CD14-positive monocyte (primary cell): ENCODE measurements around the gene UCP3. TPM values are rescaled to one million over a fixed set of nuclear protein-coding genes. Genes with fewer than 3 reads are reported as not detected.
A peak's percentile ranks its signal among the peaks of the same experiment; 100 is the strongest.

Experiments
- DNase-seq, 3 donors: peaks; one replicate each; pipeline ENCODE4 v3.0.0-alpha.2; 2011 to 2022
- H2AFZ ChIP-seq: 2 replicates; pipeline ENCODE4 v1.6.0; 2012; ENCODE audit warnings: mild to moderate bottlenecking, low read depth, low read length, inconsistent platforms; ENCODE audit not compliant: insufficient read depth, poor library complexity, severe bottlenecking
- H3K27ac ChIP-seq, 2 donors: 1 replicate in 1 of 2; 2 replicates in 1 of 2; pipeline ENCODE4 v1.5.1; 2012 to 2013; ENCODE audit warnings: low read length in 2 of 2, control low read depth in 1 of 2, inconsistent platforms in 1 of 2, low read depth in 1 of 2, mild to moderate bottlenecking in 1 of 2
- H3K27me3 ChIP-seq, 2 donors: one replicate each; pipeline versions ENCODE4 v1.6.0 to v1.6.1; 2011 to 2013; ENCODE audit warnings: low read length in 2 of 2; ENCODE audit not compliant: control insufficient read depth in 2 of 2, insufficient read depth in 2 of 2
- H3K36me3 ChIP-seq, 2 donors: replicated peaks in 1 of 2; 1 replicate in 1 of 2; 2 replicates in 1 of 2; pipeline versions ENCODE4 v1.5.1 to v1.6.1; 2012 to 2013; ENCODE audit warnings: low read length in 2 of 2, control low read depth in 1 of 2, inconsistent platforms in 1 of 2, mild to moderate bottlenecking in 1 of 2; ENCODE audit not compliant: insufficient read depth in 2 of 2, control insufficient read depth in 1 of 2
- H3K4me1 ChIP-seq, 2 donors: 1 replicate in 1 of 2; 2 replicates in 1 of 2; pipeline versions ENCODE4 v1.5.1 to v1.6.1; 2012 to 2013; ENCODE audit warnings: low read length in 2 of 2, control low read depth in 1 of 2, inconsistent platforms in 1 of 2, mild to moderate bottlenecking in 1 of 2, moderate library complexity in 1 of 2; ENCODE audit not compliant: insufficient read depth in 2 of 2, control insufficient read depth in 1 of 2
- H3K4me2 ChIP-seq: replicated peaks from 2 replicates; pipeline ENCODE3; 2012; ENCODE audit warnings: low read length, moderate library complexity, mild to moderate bottlenecking; ENCODE audit not compliant: poor library complexity, severe bottlenecking; ENCODE audit errors: extremely low read depth
- H3K4me3 ChIP-seq, 3 experiments: fragments of 200-600 bp in 1 of 3; sonication (generic) in 1 of 3; replicated peaks in 1 of 3; 1 replicate in 2 of 3; 2 replicates in 1 of 3; pipeline ENCODE4 v1.5.1; 2011 to 2013; ENCODE audit warnings: low read length in 3 of 3, mild to moderate bottlenecking in 3 of 3, control low read depth in 2 of 3, low read depth in 2 of 3, inconsistent platforms in 1 of 3, moderate library complexity in 1 of 3
- H3K79me2 ChIP-seq: 2 replicates; pipeline ENCODE4 v1.6.0; 2012; ENCODE audit warnings: mild to moderate bottlenecking, control low read depth, inconsistent platforms, low read length, moderate library complexity; ENCODE audit not compliant: insufficient read depth
- H3K9ac ChIP-seq: 2 replicates; pipeline ENCODE4 v1.6.0; 2017; ENCODE audit warnings: low read length, mild to moderate bottlenecking; ENCODE audit not compliant: insufficient read depth, poor library complexity, severe bottlenecking
- H3K9me3 ChIP-seq, 2 donors: replicated peaks in 1 of 2; 1 replicate in 1 of 2; 2 replicates in 1 of 2; pipeline versions ENCODE4 v1.5.1 to v1.6.1; 2012 to 2013; ENCODE audit warnings: low read length in 2 of 2, control low read depth in 1 of 2; ENCODE audit not compliant: control insufficient read depth in 1 of 2, insufficient read depth in 1 of 2
- H4K20me1 ChIP-seq: 2 replicates; pipeline ENCODE4 v1.6.0; 2012; ENCODE audit warnings: mild to moderate bottlenecking, low read length, control low read depth, moderate library complexity; ENCODE audit not compliant: insufficient read depth
- H3K27ac Mint-ChIP-seq, 7 donors: one replicate each; pipeline ENCODE4 v1.8.0; 2020; ENCODE audit warnings: mild to moderate bottlenecking in 7 of 7, mixed read lengths in 7 of 7, moderate library complexity in 6 of 7, inconsistent platforms in 2 of 7
- H3K27me3 Mint-ChIP-seq, 3 donors: one replicate each; pipeline ENCODE4 v1.8.0; 2021 to 2022; ENCODE audit warnings: low read depth in 3 of 3, mild to moderate bottlenecking in 3 of 3, mixed read lengths in 3 of 3, moderate library complexity in 3 of 3, inconsistent platforms in 1 of 3
- H3K36me3 Mint-ChIP-seq, 2 donors: one replicate each; pipeline ENCODE4 v1.8.0; 2020; ENCODE audit warnings: mixed read lengths in 2 of 2, inconsistent platforms in 1 of 2, mild to moderate bottlenecking in 1 of 2
- H3K4me1 Mint-ChIP-seq: one replicate; pipeline ENCODE4 v1.8.0; 2020; ENCODE audit warnings: mild to moderate bottlenecking, mixed read lengths
- H3K4me3 Mint-ChIP-seq, 2 donors: one replicate each; pipeline ENCODE4 v1.8.0; 2020; ENCODE audit warnings: mild to moderate bottlenecking in 2 of 2, mixed read lengths in 2 of 2, moderate library complexity in 1 of 2
- H3K9me3 Mint-ChIP-seq, 7 donors: one replicate each; pipeline ENCODE4 v1.8.0; 2020 to 2022; ENCODE audit warnings: mixed read lengths in 7 of 7, mild to moderate bottlenecking in 6 of 7, moderate library complexity in 6 of 7, inconsistent platforms in 2 of 7
- whole genome bisulfite sequencing: methylation state at CpG from one replicate; pipeline ENCODE4 v1.1.5; 2013; ENCODE audit warnings: missing lambda C conversion rate; ENCODE audit not compliant: insufficient coverage; 5-methylcytosine and 5-hydroxymethylcytosine counted together
- intact Hi-C, 2 donors: fragments of 100-400 bp; cut with micrococcal nuclease; formaldehyde crosslinking; loops; one replicate each; pipeline versions ENCODE4 v1.15.0 to v1.15.1; 2023
- polyA plus RNA-seq, 3 donors: library from polyadenylated mRNA; depleted of rRNA in 1 of 3; unstranded in 2 of 3; stranded (reverse) in 1 of 3; fragments of 300-500 nt in 2 of 3; fragments of >200 nt in 1 of 3; fragmentation: Illumina TruSeq in 2 of 3; gene quantifications; 1 replicate in 2 of 3; 2 replicates in 1 of 3; pipeline ENCODE4 v1.2.3, GENCODE V29; 2012 to 2021
- TF ChIP-seq, protein P1 (sequence below): fragments of 200-600 bp; IDR thresholded peaks from one replicate; pipeline ENCODE4 v1.8.0; 2022; ENCODE audit warnings: antibody characterized with exemption, mild to moderate bottlenecking

UCP3 gene
- polyA plus RNA-seq, 3 donors, result 3.8 TPM; not detected in 2

DNA sequence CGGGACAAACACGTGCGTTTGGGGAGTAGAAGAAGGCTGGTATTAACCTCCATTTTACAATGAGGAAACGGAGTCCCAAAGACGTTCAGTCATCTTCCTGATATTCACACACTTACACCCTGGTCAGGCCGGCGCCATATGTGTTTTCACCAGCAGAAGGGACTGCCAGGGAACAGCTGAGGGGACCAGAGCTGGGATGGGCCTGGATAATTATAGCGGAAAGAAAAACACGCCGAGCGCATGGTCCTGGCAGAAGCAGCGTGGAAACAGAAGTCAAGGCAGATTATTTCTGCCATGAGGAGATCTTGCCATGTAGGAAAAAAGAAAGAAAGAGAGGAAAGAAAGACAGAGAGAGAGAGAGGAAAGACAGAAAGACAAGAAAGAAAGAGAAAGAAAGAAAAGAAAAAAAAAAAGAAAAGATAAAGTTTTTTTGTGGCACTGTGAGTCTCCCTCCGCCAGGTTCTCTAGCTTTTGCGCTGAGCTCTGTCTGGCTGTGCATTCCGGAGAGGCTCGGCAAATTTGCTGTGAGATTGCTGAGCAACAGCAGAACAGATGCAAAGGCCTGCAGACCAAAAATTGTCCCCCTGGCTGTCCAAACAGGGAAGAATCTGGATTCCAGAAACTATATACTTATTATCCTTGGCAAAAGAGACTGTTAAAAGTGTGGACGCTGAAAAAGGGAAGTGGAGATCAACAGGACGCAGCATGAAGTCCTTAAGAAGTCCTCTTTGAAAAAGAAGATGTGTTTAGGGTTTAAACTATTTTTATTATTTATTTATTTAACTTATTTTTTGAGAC, 24.9 kb downstream of the UCP3 start:
- intact Hi-C loops, result loop anchor here (2.0 to 5.0 kb wide), 3 partner anchors 38 to 188 kb away; partner anchors contain the start of genes C2CD3 (in 1 of the 2) and PPME1 (in 1 of the 2)
- peak overlapping the region; percentile 99 to 100 for H3K4me3 Mint-ChIP-seq
- peaks cover 37% of the 10 kb centered on the region for H3K79me2 ChIP-seq
- H3K4me1 Mint-ChIP-seq, result peaks cover 46% of the 10 kb centered on the region
- WGBS, result 63% methylated on average over 11 of the region's 18 CpGs
- H2AFZ ChIP-seq, result peak overlapping the region; percentile 78
- peak overlapping the region in 2 of 3 experiments; percentile 96 to 97 for H3K4me3 ChIP-seq
- H3K9me3 ChIP-seq, result no peaks in the 10 kb centered on the region
- H3K4me1 ChIP-seq, result peaks cover 43 to 54% of the 10 kb centered on the region in 2 donors
- H3K36me3 Mint-ChIP-seq, result peaks cover 22 to 35% of the 10 kb centered on the region in 2 donors
- H3K27ac ChIP-seq, result peak overlapping the region; percentile 96 to 98
- TF ChIP-seq, protein P1, sequence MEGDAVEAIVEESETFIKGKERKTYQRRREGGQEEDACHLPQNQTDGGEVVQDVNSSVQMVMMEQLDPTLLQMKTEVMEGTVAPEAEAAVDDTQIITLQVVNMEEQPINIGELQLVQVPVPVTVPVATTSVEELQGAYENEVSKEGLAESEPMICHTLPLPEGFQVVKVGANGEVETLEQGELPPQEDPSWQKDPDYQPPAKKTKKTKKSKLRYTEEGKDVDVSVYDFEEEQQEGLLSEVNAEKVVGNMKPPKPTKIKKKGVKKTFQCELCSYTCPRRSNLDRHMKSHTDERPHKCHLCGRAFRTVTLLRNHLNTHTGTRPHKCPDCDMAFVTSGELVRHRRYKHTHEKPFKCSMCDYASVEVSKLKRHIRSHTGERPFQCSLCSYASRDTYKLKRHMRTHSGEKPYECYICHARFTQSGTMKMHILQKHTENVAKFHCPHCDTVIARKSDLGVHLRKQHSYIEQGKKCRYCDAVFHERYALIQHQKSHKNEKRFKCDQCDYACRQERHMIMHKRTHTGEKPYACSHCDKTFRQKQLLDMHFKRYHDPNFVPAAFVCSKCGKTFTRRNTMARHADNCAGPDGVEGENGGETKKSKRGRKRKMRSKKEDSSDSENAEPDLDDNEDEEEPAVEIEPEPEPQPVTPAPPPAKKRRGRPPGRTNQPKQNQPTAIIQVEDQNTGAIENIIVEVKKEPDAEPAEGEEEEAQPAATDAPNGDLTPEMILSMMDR, result no peak
- H3K27ac Mint-ChIP-seq, result peak overlapping the region; percentile 99 to 100 (median 100)
- no peaks in the 10 kb centered on the region for H3K27me3 ChIP-seq
- H3K4me2 ChIP-seq, result peak overlapping the region; percentile 99
- H4K20me1 ChIP-seq, result peaks cover 34% of the 10 kb centered on the region
- H3K9me3 Mint-ChIP-seq, result peaks cover 0 to 3% (median 0%) of the 10 kb centered on the region in 7 donors
- H3K36me3 ChIP-seq, result peaks cover 12 to 26% of the 10 kb centered on the region in 2 donors
- peak overlapping the region; percentile 89 for H3K9ac ChIP-seq
- no peaks in the 10 kb centered on the region for H3K27me3 Mint-ChIP-seq
- DNase-seq, result peak in 2 of 3 donors; percentile 48 to 50

DNA sequence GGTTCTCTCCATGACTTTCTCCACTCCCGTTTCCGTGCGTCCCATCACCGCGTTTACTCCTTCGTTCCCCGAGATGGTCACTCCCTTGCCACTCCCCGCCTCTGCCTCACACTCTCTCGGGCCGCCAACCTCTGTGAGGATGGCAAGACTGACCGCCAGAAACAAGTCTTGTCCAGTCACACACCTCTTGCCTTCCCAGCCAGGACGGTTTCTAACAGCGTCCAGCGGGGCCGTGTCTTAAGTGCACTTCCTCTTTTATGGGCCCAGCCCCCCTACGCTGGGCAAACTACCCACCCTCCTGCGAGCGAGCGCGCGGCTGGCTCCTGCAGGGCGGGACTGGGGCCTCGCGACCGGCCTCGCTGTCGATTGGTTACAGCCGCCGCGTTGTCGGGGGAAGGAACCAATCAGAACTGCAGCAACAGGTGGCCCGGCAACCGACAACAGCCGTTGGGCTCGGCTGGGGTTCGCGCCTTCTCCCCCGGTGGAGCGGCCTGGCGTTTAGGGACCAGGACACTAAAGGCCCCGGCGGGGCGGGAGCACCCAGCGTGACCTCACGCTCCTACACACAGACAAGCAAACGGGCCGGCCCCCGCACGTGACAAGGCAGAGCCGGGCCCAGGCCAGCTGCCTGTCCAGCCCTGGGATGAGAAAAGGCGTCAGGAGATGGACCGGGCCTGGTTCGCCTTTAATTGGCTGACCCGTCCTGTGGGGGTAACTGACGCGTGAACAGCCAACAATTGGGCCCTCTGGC, 25.7 kb downstream of the UCP3 start:
- Histone ChIP-seq H3K79me2 (peaks cover 45% of the 10 kb centered on the region), H3K9ac (peak overlapping the region; percentile 89), H3K4me3 (peak overlapping the region; percentile 71 to 97 (median 96)), H3K9me3 (no peaks in the 10 kb centered on the region), H3K27me3 (no peaks in the 10 kb centered on the region), H3K4me1 (peaks cover 50 to 62% of the 10 kb centered on the region in 2 donors), H3K27ac (peak overlapping the region; percentile 96 to 98), H2AFZ (peak overlapping the region; percentile 78), H3K4me2 (peak overlapping the region; percentile 99), H4K20me1 (peaks cover 42% of the 10 kb centered on the region), H3K36me3 (peaks cover 20 to 34% of the 10 kb centered on the region in 2 donors)
- intact Hi-C loops, result loop anchor here (2.0 to 5.0 kb wide), 3 partner anchors 39 to 189 kb away; partner anchors contain the start of genes C2CD3 (in 1 of the 2) and PPME1 (in 1 of the 2)
- Mint-ChIP-seq H3K4me3 (peak overlapping the region; percentile 99 to 100), H3K27ac (peak overlapping the region; percentile 99 to 100 (median 100)), H3K4me1 (peaks cover 53% of the 10 kb centered on the region), H3K27me3 (no peaks in the 10 kb centered on the region), H3K9me3 (peaks cover 0 to 3% (median 0%) of the 10 kb centered on the region in 7 donors), H3K36me3 (peaks cover 30 to 43% of the 10 kb centered on the region in 2 donors)
- WGBS, result 1% methylated on average over 52 of the region's 56 CpGs
- peak; percentile 96 to 98 (median 97) for DNase-seq
- TF ChIP-seq, protein P1, result no peak
